Cardiac muscle cell (in vitro differentiated cells and primary cell): Measurements from ENCODE around the gene NDUFA3. TPM values are rescaled to one million over a fixed set of nuclear protein-coding genes. Genes with fewer than 3 reads are reported as not detected.

Experiments
- DNase-seq, 2 donors: peaks; one replicate each; pipeline versions ENCODE4 v3.0.0 to v3.0.0-alpha.2; 2010 to 2017; ENCODE audit warnings: low read depth in 1 of 2, low spot score in 1 of 2
- H3K27ac ChIP-seq: fragments of 200-600 bp; sonication (generic); 2 replicates; pipeline ENCODE4 v1.5.1; 2016
- H3K27me3 ChIP-seq: fragments of 200-600 bp; sonication (generic); 2 replicates; pipeline ENCODE4 v1.6.0; 2016; ENCODE audit warnings: control low read depth
- H3K36me3 ChIP-seq: fragments of 200-600 bp; sonication (generic); 2 replicates; pipeline ENCODE4 v1.5.1; 2016; ENCODE audit warnings: control low read depth
- H3K4me1 ChIP-seq: fragments of 200-600 bp; sonication (generic); 2 replicates; pipeline ENCODE4 v1.8.1; 2017; ENCODE audit warnings: low read depth, mild to moderate bottlenecking, mixed run types
- H3K4me3 ChIP-seq: fragments of 200-600 bp; sonication (generic); 2 replicates; pipeline ENCODE4 v1.5.1; 2016; ENCODE audit warnings: mild to moderate bottlenecking
- H3K9me3 ChIP-seq: fragments of 200-600 bp; sonication (generic); 2 replicates; pipeline ENCODE4 v1.5.1; 2017; ENCODE audit warnings: low read depth, mild to moderate bottlenecking, control low read depth
- CTCF ChIP-seq: IDR thresholded peaks from 2 replicates; pipeline ENCODE4 v1.5.1; 2012; ENCODE audit warnings: low read depth, mild to moderate bottlenecking, low read length
- polyA plus RNA-seq: library from polyadenylated mRNA; unstranded; fragments of >200 nt; fragmentation: Nextera tagmentation; extraction: Ambion mirVana; gene quantifications from 2 replicates; pipeline ENCODE4 v1.2.1, GENCODE V29; 2016
- total RNA-seq: library from RNA; depleted of rRNA; stranded (reverse); fragments of >200 nt; gene quantifications from 2 replicates; pipeline ENCODE4 v1.2.3, GENCODE V29; 2016

The NDUFA3 gene
- total and polyA plus RNA-seq, 2 experiments from 2014 or later = 58.8 to 585 TPM

GRCh38 chr19:54100561-54100960 lies 2.1 kb upstream of the NDUFA3 start, which contains the start of gene OSCAR:
OSCAR (minus strand) TSS chr19:54100803; CDS start chr19:54100792, 11 bp downstream.
- no peaks in the 10 kb centered on the region for H3K4me1 ChIP-seq
- peak in 1 of 2 donors; percentile 10 for DNase-seq
- H3K27ac ChIP-seq = peak within 1 kb of the TSS; percentile 48
- no peak for TF ChIP-seq CTCF
- no peak within 1 kb of the TSS for H3K4me3 ChIP-seq
- no peaks in the 10 kb centered on the region for H3K9me3 ChIP-seq
- H3K27me3 ChIP-seq = peaks cover 15% of the 10 kb centered on the region
- no peaks in the 10 kb centered on the region for H3K36me3 ChIP-seq

GRCh38 chr19:54104998-54105715 lies 2.5 kb downstream of the NDUFA3 start:
- no peak for TF ChIP-seq CTCF
- no peaks in the 10 kb centered on the region for H3K4me1 ChIP-seq
- H3K4me3 ChIP-seq = no peak overlapping the region
- peak in 1 of 2 donors; percentile 9 for DNase-seq
- peaks cover 20% of the 10 kb centered on the region for H3K36me3 ChIP-seq
- H3K27ac ChIP-seq = no peak overlapping the region
- H3K27me3 ChIP-seq = no peaks in the 10 kb centered on the region
- no peaks in the 10 kb centered on the region for H3K9me3 ChIP-seq

GRCh38 chr19:54105796-54106195 lies 3.1 kb downstream of the NDUFA3 start:
- peaks cover 24% of the 10 kb centered on the region for H3K36me3 ChIP-seq
- H3K9me3 ChIP-seq = no peaks in the 10 kb centered on the region
- TF ChIP-seq CTCF = no peak
- H3K4me1 ChIP-seq = no peaks in the 10 kb centered on the region
- DNase-seq = no peak
- no peaks in the 10 kb centered on the region for H3K27me3 ChIP-seq
- H3K27ac ChIP-seq = no peak overlapping the region
- H3K4me3 ChIP-seq = no peak overlapping the region

- H3K4me1 ChIP-seq = no peaks in the 10 kb centered on the region
- no peak overlapping the region for H3K4me3 ChIP-seq
- no peak for TF ChIP-seq CTCF
- H3K9me3 ChIP-seq = no peaks in the 10 kb centered on the region
- H3K36me3 ChIP-seq = peaks cover 27% of the 10 kb centered on the region
- H3K27ac ChIP-seq = no peak overlapping the region
- no peaks in the 10 kb centered on the region for H3K27me3 ChIP-seq
- no peak for DNase-seq
Measured at GRCh38 chr19:54106716-54107115, 4.1 kb downstream of the NDUFA3 start.

- TF ChIP-seq CTCF = no peak
- Histone ChIP-seq H3K9me3 (no peaks in the 10 kb centered on the region), H3K27ac (no peak overlapping the region), H3K36me3 (peaks cover 27% of the 10 kb centered on the region), H3K4me1 (no peaks in the 10 kb centered on the region), H3K27me3 (no peaks in the 10 kb centered on the region), H3K4me3 (no peak overlapping the region)
- no peak for DNase-seq
Measured at GRCh38 chr19:54107876-54108490, 5.3 kb downstream of the NDUFA3 start.
